Middle frontal gyrus (tissue), 1 donor: ENCODE results near the gene TMOD1.
"Not testable (repeated sequence)": the region's sequence is repeated elsewhere in the genome, so short reads cannot be mapped to it uniquely, and the experiment has no call there.

Source experiments
- DNase-seq: peaks from one replicate; pipeline ENCODE4 v3.0.0-alpha.2; 2015; ENCODE audit warnings: low spot score; ENCODE audit errors: extremely low spot score

The TMOD1 gene

DNA sequence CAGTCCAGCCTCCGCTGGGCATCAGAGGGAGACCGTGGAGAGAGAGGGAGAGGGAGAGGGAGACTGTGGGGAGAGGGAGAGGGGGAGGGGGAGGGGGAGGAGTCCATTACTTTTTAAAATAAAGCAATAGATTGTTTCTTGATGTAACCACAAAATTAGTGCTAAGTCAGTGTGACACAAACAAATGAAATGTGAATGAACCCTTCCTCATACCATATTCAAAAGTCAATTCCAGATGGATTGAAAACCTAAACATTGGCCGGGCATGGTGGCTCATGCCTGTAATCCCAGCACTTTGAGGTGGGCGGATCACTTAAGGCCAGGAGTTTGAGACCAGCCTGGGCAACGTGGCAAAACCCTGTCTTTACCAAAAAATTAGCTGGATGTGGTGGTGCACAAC, 2.6 kb upstream of the TMOD1 start:
- not testable (repeated sequence) for DNase-seq

DNA sequence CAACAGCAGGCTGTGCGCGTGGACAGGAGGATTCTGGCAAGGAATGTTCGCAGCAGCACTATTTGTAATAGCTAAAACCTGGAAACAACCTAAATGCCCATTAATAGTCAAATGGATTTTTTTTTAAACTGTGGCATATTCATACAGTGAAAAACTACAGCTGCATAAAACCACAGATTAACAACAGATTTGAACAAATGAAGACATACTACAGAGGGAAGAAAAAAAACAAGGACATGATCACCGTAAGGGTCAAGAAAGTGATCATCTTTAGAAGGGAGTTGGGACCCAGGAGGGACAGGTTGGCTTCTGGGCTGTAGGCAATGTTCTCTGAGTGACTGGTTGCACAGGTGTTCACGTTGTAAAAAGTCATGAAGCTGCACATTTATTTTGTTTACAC, 1.2 kb upstream of the TMOD1 start:
- DNase-seq, result no peak

DNA sequence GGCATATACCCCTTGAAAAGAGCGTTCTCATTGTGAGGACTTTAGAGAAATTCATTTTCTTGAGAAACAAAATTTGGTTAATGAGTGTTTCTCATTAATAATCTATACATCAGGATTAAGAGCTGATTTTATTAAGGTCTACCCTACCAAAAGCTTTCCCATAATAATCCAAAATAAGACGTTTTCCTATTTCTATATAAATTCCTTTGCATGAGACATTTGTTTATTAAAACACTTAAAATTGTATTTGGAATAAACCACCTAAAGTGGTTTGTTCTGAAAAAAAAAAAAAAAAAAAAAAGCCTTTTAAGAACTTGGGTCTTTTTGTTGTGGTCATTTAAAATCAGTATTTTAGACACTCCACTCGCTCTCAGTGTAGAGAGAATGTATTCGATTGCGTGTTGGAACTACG, 695 bp upstream of the TMOD1 start:
- DNase-seq, result no peak

DNA sequence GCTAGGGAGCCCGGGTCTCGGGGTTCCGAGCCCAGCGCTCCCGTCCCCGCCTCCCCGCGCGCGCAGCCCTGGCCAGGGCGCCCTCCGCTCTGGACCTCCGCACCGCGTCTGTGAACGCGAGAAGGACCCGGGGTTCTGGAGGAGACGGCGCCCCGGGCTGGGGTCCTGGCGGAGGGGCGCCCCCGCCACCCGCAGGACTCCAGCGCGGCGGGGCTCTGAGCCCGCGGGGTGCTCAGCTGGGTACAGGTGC, 431 bp downstream of the TMOD1 start:
- DNase-seq, result no peak

DNA sequence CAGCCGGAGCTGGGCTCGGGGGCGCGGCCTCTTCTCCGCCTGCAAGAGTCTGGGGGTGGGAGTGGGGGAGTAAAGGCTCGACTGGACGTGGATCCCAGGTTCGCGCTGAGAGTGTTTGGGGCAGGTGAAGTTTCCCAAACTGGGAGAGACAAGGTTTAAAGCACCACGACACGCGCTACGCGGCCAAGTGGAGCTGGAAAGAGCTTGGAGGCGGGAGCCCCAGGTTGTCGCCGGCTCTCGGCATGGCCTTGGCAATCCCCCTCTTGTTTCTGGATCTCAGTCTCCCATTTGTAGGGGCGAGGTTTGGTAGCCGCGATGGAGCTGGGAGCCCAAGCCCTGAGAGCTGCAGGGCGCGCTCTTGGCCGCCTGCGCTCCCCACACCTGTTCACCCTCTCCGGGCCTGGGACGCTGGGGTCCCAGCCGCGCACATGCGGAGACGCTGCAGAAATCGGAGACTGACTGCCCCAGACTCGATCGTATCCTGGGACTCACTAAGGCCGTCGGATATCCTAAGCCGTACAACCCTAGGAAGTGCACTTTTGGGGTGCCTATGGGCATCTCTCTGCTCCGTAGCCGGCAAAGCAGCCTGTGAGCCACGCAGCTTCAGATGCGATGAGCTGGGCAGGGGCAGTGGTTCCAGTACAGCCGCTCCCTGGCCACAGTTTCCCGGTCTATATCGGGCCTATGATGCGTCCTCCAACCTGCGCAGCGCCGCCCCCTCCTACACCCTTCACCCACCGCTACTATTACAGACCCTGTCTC, 937 bp downstream of the TMOD1 start:
- DNase-seq, result no peak

DNA sequence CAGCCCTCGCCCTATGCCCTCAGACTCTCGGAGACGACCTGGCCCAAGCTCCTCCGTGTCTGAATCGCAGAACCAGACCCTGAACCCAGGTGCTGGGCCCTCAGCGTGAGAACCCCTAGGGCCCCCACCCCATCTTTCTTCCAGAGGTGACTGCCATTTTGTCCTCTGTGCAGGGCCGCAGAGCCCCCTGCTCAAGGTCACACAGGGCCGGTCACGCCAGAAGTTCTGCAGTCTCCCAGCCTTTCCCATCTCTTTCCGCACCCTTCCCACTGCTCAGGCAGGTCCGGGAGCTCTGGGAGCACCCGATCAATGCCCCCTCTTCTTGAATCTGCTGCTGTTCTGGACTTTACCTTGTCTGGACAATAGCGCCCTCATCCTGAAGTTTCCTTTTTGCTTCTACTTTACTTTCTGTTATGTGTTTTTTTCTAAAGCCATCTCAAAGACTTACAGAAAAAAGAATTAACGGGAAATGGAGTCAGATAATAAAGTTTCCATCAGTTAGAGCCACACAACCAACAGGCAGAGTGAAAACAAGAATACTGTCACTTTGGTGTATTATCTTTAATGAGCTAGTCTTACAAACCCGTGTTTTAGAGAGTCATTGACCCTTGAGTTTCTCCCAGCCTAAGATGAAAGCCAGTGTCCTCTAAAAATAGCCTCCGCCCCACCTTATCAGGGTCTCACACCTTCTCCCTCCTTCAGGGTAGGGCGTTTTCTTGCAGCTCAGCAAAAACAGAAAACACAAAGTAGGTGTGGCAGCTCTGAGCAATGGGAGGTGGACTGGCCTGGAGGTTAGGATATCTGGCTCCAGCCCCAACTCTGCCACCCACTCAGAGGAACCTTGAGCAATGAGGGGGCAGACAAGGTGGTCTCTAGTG, 1.8 kb downstream of the TMOD1 start:
- DNase-seq, result no peak

DNA sequence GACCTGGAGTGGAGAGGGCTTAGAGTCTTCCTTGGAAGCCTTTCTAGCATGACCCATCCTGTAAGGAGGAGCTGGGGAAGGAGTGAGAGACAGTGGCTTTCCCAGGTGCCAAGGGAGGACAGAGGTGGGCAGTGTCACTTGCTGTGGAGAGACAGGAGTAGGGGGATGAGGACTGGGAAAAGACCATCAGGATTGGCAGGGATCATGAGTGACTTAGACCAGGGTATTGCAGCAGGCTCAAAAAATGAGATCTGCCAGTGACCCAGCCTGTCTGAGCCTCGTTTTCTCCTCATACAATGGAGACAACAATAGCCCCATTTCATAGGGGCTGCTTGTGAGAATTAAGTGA, 2.4 kb downstream of the TMOD1 start:
- DNase-seq, result no peak

DNA sequence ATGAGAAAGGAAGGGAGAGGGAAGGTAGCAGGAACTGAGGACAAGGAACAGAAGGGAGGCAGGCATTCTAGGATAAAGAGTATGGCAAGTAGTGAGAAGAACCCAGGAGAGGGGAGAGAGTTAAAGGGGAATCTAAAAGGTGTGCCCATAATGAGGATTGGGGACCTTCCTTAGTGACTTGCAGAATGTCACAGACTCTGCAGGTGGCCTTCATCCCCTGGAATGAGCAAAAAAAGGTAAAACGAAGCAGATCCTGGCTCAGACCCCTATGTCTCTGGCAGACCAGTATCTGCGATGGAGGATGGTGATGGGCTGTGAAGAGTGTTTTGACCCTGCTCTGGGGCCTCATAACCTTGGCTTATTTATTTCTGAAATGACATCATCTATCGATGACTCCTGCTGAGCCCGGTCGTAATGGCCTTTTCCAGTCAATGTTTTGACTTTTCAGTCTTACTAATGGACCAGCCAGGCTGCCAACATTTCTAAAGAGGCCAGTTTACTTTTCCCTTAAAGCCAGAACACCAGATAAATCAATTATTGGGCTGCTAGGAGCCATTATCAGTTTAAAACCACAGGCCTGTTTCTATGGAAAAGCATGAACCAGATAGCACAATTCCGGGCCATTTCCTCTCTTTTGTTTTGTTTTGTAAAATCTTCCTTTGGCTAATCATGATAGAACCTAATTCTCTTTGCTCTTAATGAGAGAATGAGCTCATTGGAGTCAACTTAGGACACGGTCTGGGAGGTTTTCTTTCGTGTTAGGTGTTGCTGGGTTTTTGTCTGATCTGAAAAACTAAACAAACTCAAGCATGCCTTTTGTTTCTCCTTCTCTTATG, 3.1 kb downstream of the TMOD1 start:
- no peak for DNase-seq

GRCh38 chr9:97505845-97506244, 4.4 kb downstream of the TMOD1 start:
- no peak for DNase-seq

DNA sequence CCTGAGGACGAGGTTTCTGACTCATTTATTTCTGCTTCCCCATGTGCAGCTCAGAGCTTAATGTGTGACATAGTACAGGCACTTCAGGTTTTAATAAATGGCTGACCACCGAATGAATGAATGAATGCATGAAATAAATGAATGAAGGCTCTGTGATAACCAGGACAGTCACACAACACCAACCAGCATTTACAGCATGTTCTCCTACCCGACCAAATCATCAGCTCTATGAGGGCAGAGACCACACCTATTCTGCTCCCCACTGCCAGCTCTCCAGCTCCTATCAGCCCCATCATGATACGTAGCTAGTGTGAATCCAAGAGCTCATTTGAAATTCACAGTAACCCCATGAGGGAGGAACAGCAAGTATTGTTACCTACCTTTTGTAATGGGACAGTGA, 4.8 kb downstream of the TMOD1 start:
- no peak for DNase-seq

DNA sequence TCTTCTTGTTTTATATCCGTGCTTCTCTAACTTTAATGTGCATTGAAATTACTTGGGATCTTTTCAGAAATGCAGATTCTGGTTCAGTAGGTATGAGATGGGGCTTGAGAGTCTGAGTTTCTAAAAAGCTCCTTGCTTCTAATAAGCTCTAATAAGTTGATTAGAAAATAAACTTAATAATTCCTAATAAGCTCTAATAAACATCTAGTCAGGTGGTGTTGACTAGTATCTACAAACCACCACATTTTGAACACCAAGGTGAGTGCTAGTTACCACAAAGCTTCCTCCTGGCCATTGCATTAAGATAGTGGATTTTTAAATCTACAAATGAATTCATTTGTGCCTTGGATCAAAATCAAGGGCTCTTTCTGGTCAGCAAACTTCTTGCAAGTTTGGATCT, 5.3 kb downstream of the TMOD1 start:
- no peak for DNase-seq

DNA sequence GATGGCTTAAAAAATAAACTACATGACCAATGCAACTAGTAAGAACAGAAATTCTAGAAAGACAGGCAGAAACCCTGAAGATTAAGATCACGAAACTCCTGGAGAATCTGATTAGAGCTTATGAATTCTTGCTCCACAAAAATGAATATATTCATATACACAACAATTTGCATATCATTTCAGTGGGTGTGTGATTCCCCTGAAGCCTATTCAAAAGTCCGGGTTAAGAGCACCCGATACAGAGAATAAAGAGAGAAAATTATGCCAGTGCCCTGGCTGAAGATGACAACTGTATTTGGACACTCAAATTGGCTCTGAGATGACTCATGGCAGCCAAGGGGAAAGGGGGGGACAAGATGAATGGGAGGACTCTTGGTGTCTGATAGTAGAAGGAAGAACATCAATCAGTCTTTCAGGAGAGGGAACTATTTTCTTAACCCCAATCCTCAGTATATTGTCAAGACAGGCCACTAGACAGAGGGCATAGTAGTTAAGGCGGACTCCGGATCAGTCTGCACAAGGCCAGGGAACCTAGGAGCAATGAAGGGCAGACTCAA, 6.0 kb downstream of the TMOD1 start:
- no peak for DNase-seq

- no peak for DNase-seq
These were observed 7.4 kb downstream of the TMOD1 start for GRCh38 chr9:97508852-97509251.

DNA sequence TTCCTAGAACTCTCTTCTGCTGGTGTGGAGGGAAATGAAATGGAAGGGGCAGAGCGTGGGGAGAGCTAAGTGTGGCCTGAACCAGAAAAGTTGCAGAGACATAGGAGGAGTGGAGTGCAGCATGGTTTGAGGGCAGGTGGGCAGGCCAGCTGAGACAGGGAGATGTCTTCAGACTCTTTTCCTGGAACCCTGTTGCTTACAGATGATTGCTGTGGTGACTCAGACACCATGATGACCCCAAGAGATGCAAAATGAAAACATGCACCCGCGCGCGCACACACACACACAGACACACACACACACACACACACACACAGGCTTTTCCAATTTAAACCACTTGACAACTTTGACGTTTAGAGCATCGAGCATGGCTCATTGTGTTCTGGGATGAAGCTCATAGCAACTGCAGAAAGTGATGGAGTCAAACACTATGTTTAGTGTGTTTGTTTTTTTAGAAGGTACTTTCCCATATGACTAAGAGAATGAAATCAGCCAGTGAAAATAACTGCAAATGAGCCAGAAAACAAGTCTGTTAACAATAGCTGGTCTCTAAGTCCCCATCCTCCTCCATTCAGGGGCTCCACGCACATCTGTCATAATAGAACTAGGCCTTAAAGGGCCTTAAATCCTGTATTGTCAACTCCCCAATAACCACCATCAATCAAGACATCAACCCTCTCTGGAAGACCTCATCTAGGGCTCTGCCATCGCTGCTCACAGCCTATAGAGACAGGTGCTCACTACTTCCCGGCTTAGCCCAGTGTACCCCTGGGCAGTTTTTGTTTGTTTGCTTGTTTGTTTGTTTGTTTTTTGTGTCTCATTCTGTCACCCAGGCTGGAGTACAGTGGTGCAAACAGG, 9.6 kb downstream of the TMOD1 start:
- no peak for DNase-seq

DNA sequence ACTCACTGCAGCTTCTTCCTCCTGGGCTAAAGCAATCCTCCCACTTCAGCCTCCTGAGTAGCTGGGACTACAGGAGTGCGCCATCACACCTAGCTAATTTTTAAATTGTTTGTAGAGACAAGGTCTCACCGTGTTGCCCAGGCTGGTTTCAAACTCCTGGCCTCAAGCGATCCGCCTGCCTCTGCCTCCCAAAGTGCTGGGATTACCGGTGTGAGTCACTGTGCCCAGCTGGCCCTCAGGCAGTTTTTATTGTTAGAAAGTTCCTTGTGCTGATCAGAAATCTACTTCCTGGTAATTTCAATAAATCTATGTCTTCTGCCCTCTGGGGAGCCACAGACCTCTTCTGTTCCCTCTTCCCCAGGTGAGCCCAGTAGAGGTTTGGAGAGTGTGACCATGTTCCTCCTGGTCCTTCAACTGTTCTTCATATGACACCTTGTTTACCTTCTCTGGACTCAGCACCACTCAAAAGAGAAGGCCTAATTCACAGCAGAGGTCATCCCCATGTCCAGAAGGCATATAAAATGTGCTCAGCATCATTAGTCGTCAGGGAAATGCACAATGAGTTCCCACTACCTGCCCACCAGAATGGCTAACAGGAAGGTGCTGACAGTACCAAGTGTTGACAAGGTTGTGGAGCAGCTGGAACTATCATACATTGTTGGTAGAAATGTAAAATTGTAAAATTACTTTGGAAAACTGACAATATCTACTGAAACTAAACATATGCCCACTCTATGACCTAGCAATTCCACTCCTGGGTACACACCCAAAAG, 10.4 kb downstream of the TMOD1 start:
- DNase-seq, result no peak

DNA sequence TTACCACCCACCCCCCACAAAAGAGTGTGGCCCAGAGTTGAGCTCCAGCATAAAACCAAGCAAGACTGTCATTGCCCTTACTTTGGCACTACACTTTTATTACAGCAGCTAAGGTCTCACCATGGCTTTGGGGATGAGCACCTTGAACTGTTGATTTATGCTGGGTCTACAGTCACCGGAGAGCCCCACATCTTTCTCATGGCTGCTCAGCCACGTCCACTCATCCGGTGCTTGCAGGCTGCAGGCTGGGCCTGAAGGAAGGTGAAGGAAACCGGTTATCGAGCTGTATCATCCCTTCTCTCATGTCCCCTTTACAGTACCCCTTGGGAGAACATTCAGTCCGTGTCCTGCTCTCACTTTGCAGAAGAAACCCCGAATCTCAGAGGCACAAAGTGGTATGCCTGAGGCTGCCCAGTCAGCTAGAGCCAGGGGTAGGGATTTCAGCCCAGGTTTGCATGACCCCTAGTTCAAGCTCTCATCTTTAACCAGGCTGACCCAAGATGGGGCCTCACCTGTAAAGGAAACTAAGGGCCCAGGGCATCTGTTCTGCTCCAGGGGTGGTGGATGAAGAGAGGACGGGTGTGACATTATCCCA, 11.6 kb downstream of the TMOD1 start:
- DNase-seq, result no peak

DNA sequence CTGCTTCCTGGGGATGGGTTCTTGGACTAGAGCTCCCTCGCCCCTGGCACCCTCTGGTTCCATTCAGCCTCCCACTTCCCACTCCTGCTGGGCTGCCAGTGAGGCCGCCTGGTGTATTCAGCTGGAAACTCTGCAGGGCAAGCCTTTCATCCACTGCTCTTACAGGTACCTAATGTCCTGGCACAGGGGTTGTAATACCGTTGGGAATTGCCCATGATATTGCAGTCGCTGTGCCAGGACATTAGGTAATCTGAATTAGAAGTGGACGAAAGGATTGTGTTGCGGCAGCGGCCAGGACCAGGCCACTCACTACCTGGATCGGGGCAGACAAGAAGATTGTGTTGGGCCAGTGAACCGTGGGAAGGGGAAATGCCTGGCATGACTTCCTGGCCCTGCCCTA, 13.1 kb downstream of the TMOD1 start:
- no peak for DNase-seq

DNA sequence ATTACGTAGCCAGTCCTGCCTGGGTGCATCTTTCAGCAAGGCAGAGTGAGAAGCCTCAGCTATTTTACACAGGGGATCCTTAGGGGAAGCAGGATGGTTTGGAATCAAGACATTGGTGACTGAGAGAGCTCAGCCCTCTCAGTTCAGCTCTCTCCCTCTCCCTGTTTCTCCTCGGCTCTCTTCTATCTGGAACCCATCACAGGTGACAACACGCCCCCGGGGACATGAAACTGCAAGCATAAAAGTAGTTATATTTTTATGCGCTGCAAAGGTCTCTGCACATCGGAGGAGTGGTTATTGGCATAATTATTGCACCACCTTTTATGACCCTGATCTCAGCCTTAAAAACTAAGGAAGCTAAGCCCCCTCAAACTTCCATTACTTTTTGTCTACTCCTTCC, 14.2 kb downstream of the TMOD1 start:
- DNase-seq, result no peak

- no peak for DNase-seq
These were observed 14.6 kb downstream of the TMOD1 start for GRCh38 chr9:97516111-97516510.
